HG02938 (cell line): ENCODE measurements around the gene CTLA4.

Experiments used
- ATAC-seq: cut with Tn5 transposase; IDR thresholded peaks from one replicate; pipeline ENCODE4 v1.9.1; 2021; ENCODE audit warnings: mild to moderate bottlenecking, moderate library complexity; ENCODE audit not compliant: unreplicated experiment

CTLA4 gene

DNA sequence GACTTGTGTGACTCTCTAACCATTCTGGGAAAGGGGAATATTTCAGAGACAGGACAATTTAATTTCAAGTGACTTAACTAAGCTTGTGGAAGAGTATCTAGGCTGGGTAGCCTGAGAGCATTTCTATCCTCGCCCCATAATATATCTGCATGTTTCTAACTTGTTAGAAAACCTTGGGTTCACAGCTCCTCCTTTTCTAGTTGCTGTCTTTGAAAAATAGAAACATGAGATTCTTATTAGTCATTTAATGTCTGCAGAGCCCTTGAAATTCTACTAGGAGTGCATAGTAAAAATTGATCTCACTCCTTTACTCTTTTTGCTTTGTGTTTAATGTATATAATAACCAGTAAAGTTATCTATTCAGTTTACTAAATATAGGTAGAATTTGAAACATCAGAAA, 22.4 kb downstream of the CTLA4 start:
- ATAC-seq: no peak

DNA sequence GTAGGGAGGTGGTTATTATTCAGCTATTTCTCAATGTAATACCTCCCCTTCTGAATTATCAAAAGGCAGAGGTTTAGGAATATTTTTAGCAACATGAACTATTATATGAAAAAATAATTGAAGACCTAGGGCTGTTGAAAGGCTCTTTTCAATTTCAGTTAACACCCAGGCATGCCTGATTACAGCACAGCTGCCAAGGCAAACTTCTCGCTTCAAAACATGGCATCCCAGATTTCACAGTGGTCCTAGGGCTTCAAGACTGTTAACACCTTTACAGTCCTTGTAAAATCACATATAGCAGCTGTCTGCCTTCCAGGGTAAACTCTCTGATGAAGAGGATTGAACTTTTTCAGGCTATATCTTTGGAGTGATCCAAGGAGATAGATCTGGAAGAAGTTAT, 23.2 kb downstream of the CTLA4 start:
- no peak for ATAC-seq

DNA sequence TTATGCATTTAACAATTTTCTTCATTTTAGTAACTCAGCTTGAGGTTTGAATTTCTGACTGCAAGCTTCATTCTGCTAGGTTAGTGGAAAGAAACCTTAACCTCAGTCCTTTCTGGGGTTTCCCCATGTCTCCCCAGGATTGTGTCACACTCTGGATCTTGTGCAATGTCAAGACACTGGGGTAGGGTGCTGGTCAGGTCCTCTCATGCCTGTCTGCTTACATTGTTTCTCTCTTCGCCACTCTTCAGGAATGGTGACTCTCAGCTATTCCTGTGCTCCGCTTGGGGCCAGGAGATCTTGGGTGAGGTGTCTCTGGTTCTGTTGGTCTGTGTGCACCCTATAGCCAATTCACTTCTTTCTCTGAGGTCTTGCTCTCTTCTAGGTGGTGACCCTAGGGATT, 23.9 kb downstream of the CTLA4 start:
- ATAC-seq: no peak

DNA sequence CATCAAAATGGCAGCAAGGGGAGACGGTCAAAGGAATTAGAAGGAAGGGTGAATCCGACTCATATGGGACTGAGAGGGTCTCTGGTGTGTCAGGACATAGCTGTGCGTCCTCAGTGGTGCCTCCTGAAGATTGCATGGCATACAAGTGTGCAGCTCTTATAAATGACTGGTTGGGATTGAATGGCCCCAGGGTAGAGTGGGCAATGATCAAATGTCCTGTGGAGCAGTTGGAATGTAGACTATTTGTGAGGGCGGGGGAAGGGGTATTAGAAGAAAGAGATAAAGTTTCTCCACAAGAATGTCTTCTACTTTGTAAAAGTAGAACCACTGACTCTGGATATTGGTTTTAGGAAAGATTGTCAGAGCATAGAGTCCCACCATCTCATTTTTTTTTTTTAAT, 24.6 kb downstream of the CTLA4 start:
- ATAC-seq: no peak

DNA sequence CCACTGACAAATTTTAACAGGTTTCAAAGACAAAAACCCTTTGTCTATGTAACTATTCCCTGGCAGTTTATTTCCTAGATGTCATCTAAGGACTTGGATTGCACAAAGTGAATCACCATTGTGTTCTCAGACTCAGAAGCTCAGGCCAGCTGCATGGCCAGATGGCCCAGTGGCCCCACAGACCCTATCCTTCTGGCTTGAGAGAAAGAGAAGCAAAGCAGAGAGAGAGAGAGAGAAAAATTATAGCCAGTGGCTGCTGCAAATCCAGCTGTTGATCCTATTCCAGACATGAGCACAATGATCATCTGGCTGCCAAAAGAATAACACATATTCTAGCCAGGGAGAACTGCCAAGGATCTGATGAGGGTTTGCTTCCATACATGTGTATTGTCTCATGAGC, 25.8 kb downstream of the CTLA4 start:
- ATAC-seq: no peak

DNA sequence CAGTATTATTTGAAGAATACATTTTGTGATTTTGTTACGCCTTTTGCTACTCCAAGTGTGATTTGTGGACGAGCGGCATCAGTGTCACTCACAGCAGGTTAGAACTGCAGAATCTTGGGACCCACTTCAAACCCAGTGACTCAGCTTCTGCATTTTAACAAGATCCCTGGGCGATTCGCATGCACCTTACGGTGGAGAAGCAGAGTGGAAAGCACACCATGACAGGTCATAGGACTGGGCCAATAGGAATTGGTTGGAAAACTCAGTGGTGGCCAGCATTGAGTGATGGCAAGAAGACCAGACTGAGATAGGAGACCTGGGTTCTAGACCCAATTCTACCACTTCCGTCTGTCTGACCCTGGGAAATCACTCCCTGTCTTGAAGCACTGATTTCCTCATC, 26.3 kb downstream of the CTLA4 start:
- ATAC-seq: no peak

DNA sequence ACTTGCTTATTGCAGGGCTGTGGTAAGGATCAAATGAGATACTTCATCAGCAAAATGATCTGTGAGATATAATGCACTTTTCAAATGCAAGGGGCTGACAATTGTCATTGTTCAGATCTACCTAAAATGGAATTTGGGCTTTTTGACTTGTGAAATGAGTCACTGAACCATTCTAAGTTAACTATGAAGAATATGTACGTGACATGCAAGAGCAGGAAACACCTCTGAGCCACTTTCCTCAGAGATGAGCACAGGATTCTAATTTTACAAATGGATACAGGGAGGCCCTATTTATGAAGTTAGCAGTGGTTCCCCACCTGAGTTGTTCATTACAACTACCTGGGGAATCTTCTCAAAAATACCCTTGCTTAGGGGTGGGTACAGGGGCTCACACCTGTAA, 26.7 kb downstream of the CTLA4 start:
- ATAC-seq: no peak

DNA sequence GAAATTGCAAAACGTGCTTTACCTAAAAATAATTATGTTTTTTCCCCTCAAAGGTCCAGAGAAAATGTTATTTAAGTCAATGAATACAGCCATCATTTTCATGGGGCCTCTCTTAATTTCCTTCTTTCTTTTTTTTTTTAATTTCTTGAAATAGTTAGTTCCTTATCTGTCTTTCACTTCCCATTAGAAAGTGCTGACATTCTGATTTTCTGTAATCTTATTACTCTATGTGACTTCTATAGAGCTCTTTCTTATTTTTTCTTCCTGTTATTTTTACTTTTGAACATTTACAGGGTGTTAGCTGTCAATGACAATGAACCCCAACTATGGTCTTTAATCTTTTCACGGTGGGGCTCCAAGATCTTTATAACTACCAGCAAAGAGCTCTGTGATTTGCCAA, 30.0 kb downstream of the CTLA4 start:
- no peak for ATAC-seq

DNA sequence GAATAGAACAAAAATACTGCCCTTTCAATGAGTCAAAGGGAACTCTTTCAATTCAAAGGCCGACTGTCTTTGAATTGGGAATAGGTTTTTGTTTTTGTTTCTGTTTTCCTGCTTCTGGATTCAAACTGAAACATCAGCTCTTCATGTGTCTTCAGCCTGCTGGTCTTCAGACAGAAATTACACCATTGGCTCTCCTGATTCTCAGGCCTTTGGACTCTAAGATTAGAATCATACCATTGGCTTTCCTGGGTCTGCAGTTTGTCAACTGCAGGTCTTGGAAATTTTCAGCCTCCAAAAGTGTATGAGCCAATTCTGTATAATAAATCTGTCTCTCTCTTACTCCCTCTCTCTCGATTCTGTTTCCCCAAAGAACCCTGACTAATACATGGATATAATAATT, 31.1 kb downstream of the CTLA4 start:
- ATAC-seq: no peak

DNA sequence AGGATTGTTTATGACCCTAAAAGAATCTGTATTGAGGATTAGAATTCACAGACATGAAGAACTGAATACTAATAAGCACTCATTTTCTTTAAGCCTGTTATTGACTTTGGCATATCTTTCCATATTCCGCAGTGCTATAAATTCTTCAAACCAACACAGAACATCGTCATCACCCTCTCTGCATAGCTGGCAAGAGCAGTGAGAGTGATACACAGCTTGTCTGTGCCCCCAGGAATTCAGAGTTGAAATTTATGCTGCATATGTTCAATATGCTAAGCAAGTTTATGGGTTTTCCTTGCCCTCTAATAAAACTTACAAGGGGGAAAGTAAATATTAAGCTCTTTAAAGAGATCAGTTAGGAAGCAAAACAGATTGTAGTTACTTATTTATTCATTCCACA, 32.7 kb downstream of the CTLA4 start:
- no peak for ATAC-seq

DNA sequence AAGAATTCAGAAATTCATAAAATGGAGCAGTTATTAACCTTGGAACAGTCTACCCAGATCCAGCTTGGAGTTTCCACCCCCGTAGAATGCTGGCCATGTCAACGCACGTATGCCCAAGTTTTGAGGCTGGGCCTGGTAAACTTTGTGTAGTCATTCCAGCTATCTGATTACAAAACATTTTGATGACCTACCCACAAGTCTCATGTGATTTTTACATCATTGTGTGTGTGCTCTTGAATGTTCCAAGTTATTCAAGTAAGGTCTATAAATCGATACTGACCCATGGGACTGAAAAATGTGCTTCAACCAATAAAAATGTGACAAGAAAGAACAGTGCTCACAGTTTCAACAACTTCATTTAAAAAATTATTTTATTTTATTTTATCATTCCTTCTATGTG, 36.5 kb downstream of the CTLA4 start:
- ATAC-seq: no peak

DNA sequence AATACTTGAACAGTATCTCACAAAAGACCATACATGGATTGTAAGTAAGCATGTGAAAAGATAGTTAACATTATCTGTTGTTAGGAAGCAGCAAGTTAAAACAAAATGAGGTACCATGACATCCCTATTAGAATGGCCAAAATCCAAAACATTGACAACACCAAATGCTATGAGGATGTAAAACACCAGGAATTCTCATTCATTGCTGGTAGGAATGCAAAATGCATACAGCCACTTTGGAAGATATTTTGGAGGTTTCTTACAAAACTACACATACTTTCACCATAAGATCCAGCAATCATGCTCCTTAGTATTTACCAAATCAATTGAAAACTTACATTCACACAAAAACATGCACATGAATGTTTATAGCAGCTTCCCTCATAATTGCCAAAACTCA, 38.1 kb downstream of the CTLA4 start:
- ATAC-seq: no peak

DNA sequence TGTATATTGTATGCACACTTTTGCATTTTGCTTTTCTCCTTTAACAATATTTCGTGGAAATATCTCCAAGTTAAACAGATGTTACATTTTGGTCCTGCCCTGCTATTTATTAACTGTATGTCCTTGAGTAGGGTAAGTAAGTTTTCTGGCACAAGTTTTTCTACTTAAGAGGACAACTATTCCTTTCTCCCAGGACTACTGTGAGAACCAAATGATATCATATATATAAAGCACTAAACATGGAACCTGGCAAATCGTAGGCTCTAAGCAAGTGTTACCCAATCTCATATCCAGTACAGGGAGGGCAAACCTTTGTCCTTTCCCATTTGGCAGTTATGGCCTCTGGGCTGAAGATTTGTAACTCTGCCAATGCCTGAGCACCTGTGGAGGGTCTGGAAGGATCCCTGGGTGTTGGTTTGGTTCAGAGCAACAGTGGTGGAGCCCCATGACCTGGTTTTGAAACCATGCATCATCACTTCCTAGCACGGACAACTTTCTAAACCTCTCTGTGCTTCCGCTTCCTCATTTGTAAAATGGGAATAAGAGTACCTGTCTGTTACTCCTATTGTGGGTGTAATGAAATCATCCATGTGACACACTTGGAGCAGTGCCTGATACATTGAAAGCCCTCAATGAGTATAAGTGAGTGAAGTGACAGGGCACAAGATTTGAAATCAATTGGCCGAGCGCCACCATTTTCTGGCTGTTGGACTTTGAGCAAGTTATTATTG, 40.7 kb downstream of the CTLA4 start:
- no peak for ATAC-seq

DNA sequence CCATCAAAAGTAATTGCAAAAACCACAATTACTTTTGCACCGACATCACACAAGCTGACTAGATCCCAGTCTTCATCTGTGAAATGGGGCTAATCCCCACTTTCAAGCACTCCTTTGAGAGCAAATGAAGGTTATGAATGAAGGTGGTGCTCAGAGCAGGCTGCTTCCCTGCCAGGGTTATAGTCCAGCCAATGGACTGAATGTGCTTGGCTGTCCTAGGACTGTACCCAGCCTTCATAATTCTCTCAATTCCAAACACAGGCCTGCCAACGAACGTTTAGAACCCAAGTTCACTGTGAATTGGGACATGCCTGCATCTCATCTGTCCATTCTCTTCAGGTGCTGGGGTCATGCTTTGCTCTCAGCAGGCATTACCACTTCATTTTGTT, 41.2 kb downstream of the CTLA4 start:
- ATAC-seq: no peak

DNA sequence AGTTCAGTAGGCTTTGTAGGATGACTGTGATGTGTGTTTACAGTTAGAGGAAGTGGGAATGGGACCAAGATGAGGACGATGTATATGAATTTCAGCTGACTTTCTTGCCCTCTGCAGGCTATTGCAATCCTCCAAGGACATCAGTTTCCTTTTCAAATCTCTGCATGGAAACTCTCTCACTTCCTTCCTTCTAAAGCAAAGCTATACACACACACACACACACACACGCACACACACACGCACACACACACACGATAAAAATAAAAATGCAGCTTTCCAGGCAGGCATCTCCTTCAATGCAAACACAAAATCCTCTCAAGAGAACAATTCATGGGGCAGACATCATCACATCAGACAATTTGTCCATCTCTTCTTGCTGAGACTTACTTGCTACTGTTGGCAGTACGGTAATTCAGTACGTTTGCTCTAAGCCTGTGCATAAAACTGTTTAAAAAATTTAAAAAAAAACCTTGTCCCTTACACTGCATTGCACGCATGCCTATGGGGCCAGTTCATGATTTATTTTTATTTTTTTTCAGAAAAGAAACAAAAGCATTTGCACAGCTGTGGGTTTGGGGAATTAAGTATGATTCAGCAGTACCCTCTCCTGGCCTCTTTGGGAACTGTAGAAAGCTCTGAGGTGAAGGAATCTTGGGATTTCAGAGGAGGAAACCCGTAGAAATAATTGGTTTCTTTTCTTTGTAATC, 41.8 kb downstream of the CTLA4 start:
- ATAC-seq: no peak

DNA sequence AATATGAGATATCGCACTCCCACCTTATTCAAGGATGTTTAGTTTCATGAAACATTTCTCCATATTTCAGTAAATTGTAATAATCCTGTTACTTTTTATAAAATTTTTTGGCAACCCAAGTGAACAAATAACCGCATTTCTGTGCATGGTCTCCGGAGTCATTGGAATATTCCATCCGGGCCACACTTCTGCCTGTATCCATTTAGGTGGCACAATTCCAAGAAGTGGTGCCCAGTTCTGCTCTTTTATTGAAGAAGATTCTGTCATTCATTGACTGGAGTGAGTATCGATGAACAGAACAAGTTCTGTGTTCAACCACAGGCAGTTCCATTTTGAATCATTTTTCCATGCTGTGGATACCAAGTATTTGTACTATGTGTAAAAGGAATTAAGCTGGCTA, 42.4 kb downstream of the CTLA4 start:
- ATAC-seq: no peak

DNA sequence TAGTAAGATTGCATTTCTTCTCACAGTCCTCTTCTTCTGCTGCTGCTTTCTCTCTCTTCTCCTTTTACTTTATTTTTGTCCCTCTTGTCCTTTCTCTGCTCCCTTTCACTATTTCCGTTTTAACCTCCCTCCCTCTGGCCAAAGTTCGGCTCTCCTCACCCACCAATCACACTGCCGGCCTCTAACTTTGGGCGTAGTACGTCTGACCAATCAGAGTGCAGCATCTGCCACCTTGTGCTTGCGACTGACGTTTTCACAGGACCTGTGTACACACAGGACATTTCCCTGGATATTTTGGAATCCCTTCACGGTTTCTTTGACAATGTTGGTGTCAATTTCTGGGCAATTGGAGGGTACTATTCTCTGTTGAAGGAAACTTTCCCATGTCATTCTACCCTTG, 46.4 kb downstream of the CTLA4 start:
- ATAC-seq: no peak

DNA sequence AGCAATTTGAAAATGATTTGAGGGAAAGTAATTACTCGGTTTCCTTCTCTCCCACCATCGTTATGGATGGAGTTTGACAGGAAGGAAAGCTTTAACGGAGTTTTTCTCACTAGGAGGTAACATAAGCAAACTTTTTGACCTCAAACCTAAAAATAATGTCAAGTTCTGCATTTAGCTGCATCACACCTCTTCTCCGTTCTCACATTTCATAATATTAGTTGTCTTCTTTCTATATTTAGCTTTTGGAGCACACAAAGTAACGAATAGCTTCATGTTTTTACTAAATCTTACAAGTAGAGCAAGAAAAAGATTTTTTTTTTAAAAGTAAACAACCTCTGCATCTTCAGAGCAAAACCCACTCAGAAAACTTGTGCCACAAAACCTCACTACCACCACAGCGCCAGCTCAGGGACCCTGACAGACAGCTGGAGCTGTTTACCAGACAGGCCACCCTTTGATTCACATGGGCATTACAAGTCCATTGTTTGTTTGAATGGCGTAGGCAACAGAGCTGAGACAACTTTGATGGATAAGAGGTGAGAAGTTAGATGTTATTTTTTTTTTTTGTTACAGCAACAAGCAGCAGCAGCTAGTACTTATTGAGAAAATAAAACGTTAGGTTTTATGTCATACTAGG, 47.1 kb downstream of the CTLA4 start:
- ATAC-seq: no peak

DNA sequence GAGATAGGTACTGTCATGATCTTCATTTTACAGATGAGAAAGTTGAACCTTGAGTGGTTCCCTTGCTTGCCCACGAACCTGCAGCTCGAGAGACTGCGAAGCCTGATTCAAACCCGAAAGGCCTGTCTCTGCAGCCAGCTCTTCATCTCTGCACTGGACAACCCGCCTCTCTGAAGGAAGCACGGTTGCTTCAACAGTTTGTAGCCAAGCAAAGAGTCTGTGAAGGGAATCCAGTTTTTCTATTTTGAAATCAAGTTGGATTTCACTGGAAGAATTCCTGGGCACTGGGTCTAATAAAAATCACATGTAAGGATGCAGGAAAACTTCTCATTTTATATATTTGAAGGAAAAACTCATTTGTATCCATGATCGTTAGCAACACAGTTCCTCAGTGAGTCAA, 47.7 kb downstream of the CTLA4 start:
- no peak for ATAC-seq

DNA sequence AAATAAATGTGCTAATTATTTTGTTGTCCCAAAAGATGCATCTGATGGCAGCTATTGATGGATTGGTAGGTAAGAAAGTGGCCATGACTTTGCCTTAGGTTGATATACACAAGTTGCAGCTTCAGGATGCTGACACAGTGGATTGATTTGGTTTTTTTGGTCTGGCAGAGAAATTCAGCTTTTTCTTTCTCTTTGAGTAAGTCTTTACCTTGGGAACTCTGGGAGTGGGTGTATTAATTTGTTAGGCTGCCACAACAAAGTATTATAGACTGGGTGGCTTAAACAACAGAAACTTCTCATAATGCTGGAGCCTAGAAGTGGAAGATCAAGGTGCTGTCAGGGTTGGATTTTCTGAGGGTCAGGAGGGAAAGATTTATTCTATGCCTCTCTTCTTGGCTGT, 49.2 kb downstream of the CTLA4 start:
- ATAC-seq: no peak

DNA sequence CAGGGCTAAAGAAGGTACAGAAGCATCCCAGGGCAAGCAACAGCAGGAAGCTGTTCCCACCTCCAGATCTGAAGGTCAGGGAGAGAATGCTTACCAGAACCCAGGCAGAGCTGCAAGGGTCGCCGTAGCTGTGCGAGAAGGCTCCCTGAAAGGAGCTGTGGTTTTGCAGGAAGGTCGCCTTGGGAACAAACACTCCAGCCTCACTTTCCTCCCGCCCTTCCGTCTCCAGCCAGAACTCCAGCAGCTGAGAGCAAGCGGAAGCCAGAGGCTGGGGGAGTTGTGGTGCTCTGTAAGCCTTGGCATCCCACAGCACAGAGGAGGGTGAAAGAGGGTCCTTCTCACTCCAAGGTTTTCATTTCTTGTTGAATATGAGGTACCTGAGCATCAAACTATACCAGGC, 50.7 kb downstream of the CTLA4 start:
- ATAC-seq: no peak

DNA sequence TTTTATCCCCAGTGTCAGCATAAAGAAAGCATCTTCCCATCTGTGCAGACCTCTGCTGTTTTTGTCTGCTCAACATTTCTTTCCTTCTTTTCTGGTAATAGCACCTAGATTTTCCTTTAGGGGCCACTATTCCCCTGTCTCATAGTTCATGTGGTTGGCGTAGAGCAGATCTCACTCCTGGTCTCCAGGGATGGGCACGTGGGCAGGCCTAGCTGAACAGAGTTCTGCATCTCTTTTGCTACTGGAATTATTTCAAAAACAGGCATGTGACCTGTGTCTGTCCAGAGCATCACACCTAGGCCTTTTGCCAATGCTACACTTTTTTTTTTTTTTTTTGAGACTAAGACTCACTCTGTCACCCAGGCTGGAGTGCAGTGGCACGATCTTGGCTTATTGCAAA, 51.3 kb downstream of the CTLA4 start:
- no peak for ATAC-seq
